CD14-positive monocyte (primary cell): ENCODE data around the gene MEIOSIN. TPM values are rescaled to one million over a fixed set of nuclear protein-coding genes. Genes with fewer than 3 reads are reported as not detected.

Experiments used
- DNase-seq, 3 donors: peaks; one replicate each; pipeline ENCODE4 v3.0.0-alpha.2; 2011 to 2022
- H2AFZ ChIP-seq: 2 replicates; pipeline ENCODE4 v1.6.0; 2012; ENCODE audit warnings: mild to moderate bottlenecking, low read depth, low read length, inconsistent platforms; ENCODE audit not compliant: insufficient read depth, poor library complexity, severe bottlenecking
- H3K27ac ChIP-seq, 2 donors: 1 replicate in 1 of 2; 2 replicates in 1 of 2; pipeline ENCODE4 v1.5.1; 2012 to 2013; ENCODE audit warnings: low read length in 2 of 2, control low read depth in 1 of 2, inconsistent platforms in 1 of 2, low read depth in 1 of 2, mild to moderate bottlenecking in 1 of 2
- H3K27me3 ChIP-seq, 2 donors: one replicate each; pipeline versions ENCODE4 v1.6.0 to v1.6.1; 2011 to 2013; ENCODE audit warnings: low read length in 2 of 2; ENCODE audit not compliant: control insufficient read depth in 2 of 2, insufficient read depth in 2 of 2
- H3K36me3 ChIP-seq, 2 donors: replicated peaks in 1 of 2; 1 replicate in 1 of 2; 2 replicates in 1 of 2; pipeline versions ENCODE4 v1.5.1 to v1.6.1; 2012 to 2013; ENCODE audit warnings: low read length in 2 of 2, control low read depth in 1 of 2, inconsistent platforms in 1 of 2, mild to moderate bottlenecking in 1 of 2; ENCODE audit not compliant: insufficient read depth in 2 of 2, control insufficient read depth in 1 of 2
- H3K4me1 ChIP-seq, 2 donors: 1 replicate in 1 of 2; 2 replicates in 1 of 2; pipeline versions ENCODE4 v1.5.1 to v1.6.1; 2012 to 2013; ENCODE audit warnings: low read length in 2 of 2, control low read depth in 1 of 2, inconsistent platforms in 1 of 2, mild to moderate bottlenecking in 1 of 2, moderate library complexity in 1 of 2; ENCODE audit not compliant: insufficient read depth in 2 of 2, control insufficient read depth in 1 of 2
- H3K4me2 ChIP-seq: replicated peaks from 2 replicates; pipeline ENCODE3; 2012; ENCODE audit warnings: low read length, moderate library complexity, mild to moderate bottlenecking; ENCODE audit not compliant: poor library complexity, severe bottlenecking; ENCODE audit errors: extremely low read depth
- H3K4me3 ChIP-seq, 3 experiments: fragments of 200-600 bp in 1 of 3; sonication (generic) in 1 of 3; replicated peaks in 1 of 3; 1 replicate in 2 of 3; 2 replicates in 1 of 3; pipeline ENCODE4 v1.5.1; 2011 to 2013; ENCODE audit warnings: low read length in 3 of 3, mild to moderate bottlenecking in 3 of 3, control low read depth in 2 of 3, low read depth in 2 of 3, inconsistent platforms in 1 of 3, moderate library complexity in 1 of 3
- H3K79me2 ChIP-seq: 2 replicates; pipeline ENCODE4 v1.6.0; 2012; ENCODE audit warnings: mild to moderate bottlenecking, control low read depth, inconsistent platforms, low read length, moderate library complexity; ENCODE audit not compliant: insufficient read depth
- H3K9ac ChIP-seq: 2 replicates; pipeline ENCODE4 v1.6.0; 2017; ENCODE audit warnings: low read length, mild to moderate bottlenecking; ENCODE audit not compliant: insufficient read depth, poor library complexity, severe bottlenecking
- H3K9me3 ChIP-seq, 2 donors: replicated peaks in 1 of 2; 1 replicate in 1 of 2; 2 replicates in 1 of 2; pipeline versions ENCODE4 v1.5.1 to v1.6.1; 2012 to 2013; ENCODE audit warnings: low read length in 2 of 2, control low read depth in 1 of 2; ENCODE audit not compliant: control insufficient read depth in 1 of 2, insufficient read depth in 1 of 2
- H4K20me1 ChIP-seq: 2 replicates; pipeline ENCODE4 v1.6.0; 2012; ENCODE audit warnings: mild to moderate bottlenecking, low read length, control low read depth, moderate library complexity; ENCODE audit not compliant: insufficient read depth
- H3K27ac Mint-ChIP-seq, 7 donors: one replicate each; pipeline ENCODE4 v1.8.0; 2020; ENCODE audit warnings: mild to moderate bottlenecking in 7 of 7, mixed read lengths in 7 of 7, moderate library complexity in 6 of 7, inconsistent platforms in 2 of 7
- H3K27me3 Mint-ChIP-seq, 3 donors: one replicate each; pipeline ENCODE4 v1.8.0; 2021 to 2022; ENCODE audit warnings: low read depth in 3 of 3, mild to moderate bottlenecking in 3 of 3, mixed read lengths in 3 of 3, moderate library complexity in 3 of 3, inconsistent platforms in 1 of 3
- H3K36me3 Mint-ChIP-seq, 2 donors: one replicate each; pipeline ENCODE4 v1.8.0; 2020; ENCODE audit warnings: mixed read lengths in 2 of 2, inconsistent platforms in 1 of 2, mild to moderate bottlenecking in 1 of 2
- H3K4me1 Mint-ChIP-seq: one replicate; pipeline ENCODE4 v1.8.0; 2020; ENCODE audit warnings: mild to moderate bottlenecking, mixed read lengths
- H3K4me3 Mint-ChIP-seq, 2 donors: one replicate each; pipeline ENCODE4 v1.8.0; 2020; ENCODE audit warnings: mild to moderate bottlenecking in 2 of 2, mixed read lengths in 2 of 2, moderate library complexity in 1 of 2
- H3K9me3 Mint-ChIP-seq, 7 donors: one replicate each; pipeline ENCODE4 v1.8.0; 2020 to 2022; ENCODE audit warnings: mixed read lengths in 7 of 7, mild to moderate bottlenecking in 6 of 7, moderate library complexity in 6 of 7, inconsistent platforms in 2 of 7
- WGBS: methylation state at CpG from one replicate; pipeline ENCODE4 v1.1.5; 2013; ENCODE audit warnings: missing lambda C conversion rate; ENCODE audit not compliant: insufficient coverage; 5-methylcytosine and 5-hydroxymethylcytosine counted together
- intact Hi-C, 2 donors: fragments of 100-400 bp; cut with micrococcal nuclease; formaldehyde crosslinking; loops; one replicate each; pipeline versions ENCODE4 v1.15.0 to v1.15.1; 2023
- polyA plus RNA-seq, 3 donors: library from polyadenylated mRNA; depleted of rRNA in 1 of 3; unstranded in 2 of 3; stranded (reverse) in 1 of 3; fragments of 300-500 nt in 2 of 3; fragments of >200 nt in 1 of 3; fragmentation: Illumina TruSeq in 2 of 3; gene quantifications; 1 replicate in 2 of 3; 2 replicates in 1 of 3; pipeline ENCODE4 v1.2.3, GENCODE V29; 2012 to 2021
- TF ChIP-seq, protein P1 (sequence below): fragments of 200-600 bp; IDR thresholded peaks from one replicate; pipeline ENCODE4 v1.8.0; 2022; ENCODE audit warnings: antibody characterized with exemption, mild to moderate bottlenecking

The MEIOSIN gene
- polyA plus RNA-seq, 3 donors: not detected

- no peaks in the 10 kb centered on the region for H3K36me3 ChIP-seq
- no peaks in the 10 kb centered on the region for H4K20me1 ChIP-seq
- peak overlapping the region in 1 of 2 donors; percentile 70 for H3K4me3 Mint-ChIP-seq
- peak overlapping the region; percentile 71 for H2AFZ ChIP-seq
- H3K4me3 ChIP-seq: no peak overlapping the region
- no peaks in the 10 kb centered on the region for H3K79me2 ChIP-seq
- no peak overlapping the region for H3K9ac ChIP-seq
- WGBS: 43% methylated on average over 4 of the region's 10 CpGs
- H3K27me3 Mint-ChIP-seq: peaks cover 18 to 29% (median 25%) of the 10 kb centered on the region in 3 donors
- H3K27ac ChIP-seq: peak overlapping the region in 1 of 2 donors; percentile 59
- peaks cover 0 to 1% (median 0%) of the 10 kb centered on the region in 7 donors for H3K9me3 Mint-ChIP-seq
- TF ChIP-seq, protein P1, sequence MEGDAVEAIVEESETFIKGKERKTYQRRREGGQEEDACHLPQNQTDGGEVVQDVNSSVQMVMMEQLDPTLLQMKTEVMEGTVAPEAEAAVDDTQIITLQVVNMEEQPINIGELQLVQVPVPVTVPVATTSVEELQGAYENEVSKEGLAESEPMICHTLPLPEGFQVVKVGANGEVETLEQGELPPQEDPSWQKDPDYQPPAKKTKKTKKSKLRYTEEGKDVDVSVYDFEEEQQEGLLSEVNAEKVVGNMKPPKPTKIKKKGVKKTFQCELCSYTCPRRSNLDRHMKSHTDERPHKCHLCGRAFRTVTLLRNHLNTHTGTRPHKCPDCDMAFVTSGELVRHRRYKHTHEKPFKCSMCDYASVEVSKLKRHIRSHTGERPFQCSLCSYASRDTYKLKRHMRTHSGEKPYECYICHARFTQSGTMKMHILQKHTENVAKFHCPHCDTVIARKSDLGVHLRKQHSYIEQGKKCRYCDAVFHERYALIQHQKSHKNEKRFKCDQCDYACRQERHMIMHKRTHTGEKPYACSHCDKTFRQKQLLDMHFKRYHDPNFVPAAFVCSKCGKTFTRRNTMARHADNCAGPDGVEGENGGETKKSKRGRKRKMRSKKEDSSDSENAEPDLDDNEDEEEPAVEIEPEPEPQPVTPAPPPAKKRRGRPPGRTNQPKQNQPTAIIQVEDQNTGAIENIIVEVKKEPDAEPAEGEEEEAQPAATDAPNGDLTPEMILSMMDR: no peak
- peaks cover 16% of the 10 kb centered on the region for H3K4me1 Mint-ChIP-seq
- H3K27me3 ChIP-seq: peaks cover 0 to 6% of the 10 kb centered on the region in 2 donors
- H3K4me1 ChIP-seq: peaks cover 16 to 17% of the 10 kb centered on the region in 2 donors
- no peaks in the 10 kb centered on the region for H3K9me3 ChIP-seq
- peak; percentile 21 to 64 (median 49) for DNase-seq
- no peaks in the 10 kb centered on the region for H3K36me3 Mint-ChIP-seq
- intact Hi-C loops: loop anchor here in 1 of 2 donors (10.0 kb wide), 1 partner anchor 125 kb away; the partner anchor contains the start of genes FOXA3 and SYMPK
- H3K27ac Mint-ChIP-seq: peak overlapping the region; percentile 43 to 87 (median 82)
- peak overlapping the region; percentile 37 for H3K4me2 ChIP-seq
Observed at GRCh38 chr19:45739498-45740439, 6.5 kb downstream of the MEIOSIN start.

- H3K36me3 Mint-ChIP-seq: no peaks in the 10 kb centered on the region
- 100% methylated on average over 2 of the region's 4 CpGs for WGBS
- intact Hi-C loops: no loop called here
Observed at GRCh38 chr19:45742969-45743368, 9.7 kb downstream of the MEIOSIN start.

More at GRCh38 chr19:45742969-45743368, 9.7 kb downstream of the MEIOSIN start:
- Mint-ChIP-seq H3K27ac (no peak overlapping the region), H3K4me3 (no peak overlapping the region), H3K9me3 (peaks cover 0 to 1% (median 0%) of the 10 kb centered on the region in 7 donors), H3K4me1 (peaks cover 16% of the 10 kb centered on the region), H3K27me3 (peaks cover 31 to 46% (median 41%) of the 10 kb centered on the region in 3 donors)
- Histone ChIP-seq H2AFZ (no peak overlapping the region), H3K27me3 (peaks cover 0 to 15% of the 10 kb centered on the region in 2 donors), H3K4me1 (peaks cover 16 to 17% of the 10 kb centered on the region in 2 donors), H4K20me1 (no peaks in the 10 kb centered on the region), H3K36me3 (no peaks in the 10 kb centered on the region), H3K27ac (no peak overlapping the region), H3K9ac (no peak overlapping the region), H3K4me2 (no peak overlapping the region), H3K9me3 (no peaks in the 10 kb centered on the region), H3K79me2 (no peaks in the 10 kb centered on the region), H3K4me3 (no peak overlapping the region)
- TF ChIP-seq, protein P1: no peak
- no peak for DNase-seq
